H1 (cell line): ENCODE results near the gene INF2. TPM values are rescaled to one million over a fixed set of nuclear protein-coding genes. Genes with fewer than 3 reads are reported as not detected.

Experiments used
- JUND ChIP-seq: IDR thresholded peaks from 2 replicates; pipeline ENCODE4 v1.6.1; 2011; ENCODE audit warnings: mild to moderate bottlenecking, improper control_type of control experiment, low read length
- SP1 ChIP-seq: IDR thresholded peaks from 2 replicates; pipeline ENCODE4 v1.6.1; 2011; ENCODE audit warnings: low read depth, low read length
- TAF7 ChIP-seq: optimal IDR thresholded peaks from 2 replicates; pipeline ENCODE3; 2011; ENCODE audit warnings: low read depth, mild to moderate bottlenecking, inconsistent platforms, low read length, moderate library complexity, borderline replicate concordance
- polyA plus RNA-seq, 7 experiments: library from polyadenylated mRNA; depleted of rRNA in 3 of 7; stranded (reverse) in 5 of 7; unstranded in 2 of 7; fragments of >200 nt in 5 of 7; fragments of 200-250 nt in 2 of 7; gene quantifications; 1 replicate in 5 of 7; 2 replicates in 1 of 7; 4 replicates in 1 of 7; pipeline versions ENCODE4 v1.2.1 to v1.2.3, GENCODE V29; 2011 to 2013; ENCODE audit warnings: missing spikeins in 2 of 7, mixed read lengths in 2 of 7
- total RNA-seq: library from RNA; stranded (reverse); fragmentation: NEBNext Ultra II Directional; extraction: Animal tissue kit (Norgen Biotek cat#: 25700); gene quantifications from 2 replicates; pipeline ENCODE4 v1.2.1, GENCODE V29; 2021

Gene INF2
- total and polyA plus RNA-seq, 2 of the 8 experiments (the other 6 are each of a cell fraction or from before 2014, with no cell fraction given) = 29.1 to 59.5 TPM

GRCh38 chr14:104730487-104730886 is 41.1 kb downstream of the INF2 start (continued):
- TF ChIP-seq JUND (no peak), SP1 (no peak), TAF7 (no peak)
- TF ChIP-seq, all 59 proteins: peak for 0
